Upper lobe of left lung (tissue), 4 donors: ENCODE measurements around the gene HIGD1A.

Experiments
- POLR2A ChIP-seq, 4 donors: fragments of 450-650 bp; IDR thresholded peaks; one replicate each; pipeline ENCODE4 v1.5.1; 2016 to 2017; ENCODE audit warnings: antibody characterized with exemption in 4 of 4, mild to moderate bottlenecking in 2 of 4
- POLR2AphosphoS5 ChIP-seq, 2 donors: sonication (generic); formaldehyde crosslinking; IDR thresholded peaks; one replicate each; pipeline ENCODE4 v1.5.1; 2017; ENCODE audit warnings: antibody characterized with exemption in 2 of 2
- TF ChIP-seq, protein P1 (sequence below), 6 experiments: fragments of 450-650 bp in 4 of 6; fragments of 200-600 bp in 2 of 6; sonication (generic) in 2 of 6; IDR thresholded peaks; one replicate each; pipeline ENCODE4 v1.5.1; 2016 to 2019; ENCODE audit warnings: antibody characterized with exemption in 6 of 6

DNA sequence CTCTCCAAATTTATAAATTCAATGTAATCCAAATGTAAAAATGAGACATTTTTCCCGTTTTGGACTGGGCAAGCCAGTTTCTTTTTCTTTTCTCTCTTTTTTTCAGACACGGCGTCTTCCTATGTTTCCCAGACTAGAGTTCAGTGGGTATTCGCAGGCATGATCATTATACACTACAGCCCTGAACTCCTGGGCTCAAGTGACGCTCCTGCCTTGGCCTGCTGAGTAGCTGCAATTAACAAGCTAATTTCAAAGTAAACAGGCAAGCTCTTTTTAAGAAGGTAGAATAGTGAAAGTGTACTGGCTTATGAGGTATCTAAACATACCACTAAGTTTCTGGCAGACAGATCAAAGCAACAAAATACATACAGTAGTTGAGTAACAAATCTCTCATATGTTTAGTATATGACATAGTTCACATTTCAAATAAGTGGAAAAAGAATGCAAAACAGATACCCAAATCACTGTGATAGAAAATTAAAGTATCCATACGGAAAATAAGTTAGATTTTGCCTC is 13.5 kb downstream of the HIGD1A start:
- TF ChIP-seq POLR2A (IDR thresholded peaks at IDR 0.05) (no peak), POLR2AphosphoS5 (IDR thresholded peaks at IDR 0.05) (no peak)
- TF ChIP-seq, protein P1, sequence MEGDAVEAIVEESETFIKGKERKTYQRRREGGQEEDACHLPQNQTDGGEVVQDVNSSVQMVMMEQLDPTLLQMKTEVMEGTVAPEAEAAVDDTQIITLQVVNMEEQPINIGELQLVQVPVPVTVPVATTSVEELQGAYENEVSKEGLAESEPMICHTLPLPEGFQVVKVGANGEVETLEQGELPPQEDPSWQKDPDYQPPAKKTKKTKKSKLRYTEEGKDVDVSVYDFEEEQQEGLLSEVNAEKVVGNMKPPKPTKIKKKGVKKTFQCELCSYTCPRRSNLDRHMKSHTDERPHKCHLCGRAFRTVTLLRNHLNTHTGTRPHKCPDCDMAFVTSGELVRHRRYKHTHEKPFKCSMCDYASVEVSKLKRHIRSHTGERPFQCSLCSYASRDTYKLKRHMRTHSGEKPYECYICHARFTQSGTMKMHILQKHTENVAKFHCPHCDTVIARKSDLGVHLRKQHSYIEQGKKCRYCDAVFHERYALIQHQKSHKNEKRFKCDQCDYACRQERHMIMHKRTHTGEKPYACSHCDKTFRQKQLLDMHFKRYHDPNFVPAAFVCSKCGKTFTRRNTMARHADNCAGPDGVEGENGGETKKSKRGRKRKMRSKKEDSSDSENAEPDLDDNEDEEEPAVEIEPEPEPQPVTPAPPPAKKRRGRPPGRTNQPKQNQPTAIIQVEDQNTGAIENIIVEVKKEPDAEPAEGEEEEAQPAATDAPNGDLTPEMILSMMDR (IDR thresholded peaks at IDR 0.05) = no peak
